HG02943 (cell line): ENCODE results near the gene DDO.
"Not testable (repeated sequence)": the region's sequence is repeated elsewhere in the genome, so short reads cannot be mapped to it uniquely, and the experiment has no call there.

Experiments
- ATAC-seq: cut with Tn5 transposase; IDR thresholded peaks from one replicate; pipeline ENCODE4 v1.9.1; 2021; ENCODE audit warnings: mild to moderate bottlenecking, low read depth, moderate library complexity; ENCODE audit not compliant: unreplicated experiment

DDO gene

GRCh38 chr6:110350593-110350992 lies 64.8 kb downstream of the DDO start:
- not testable (repeated sequence) for ATAC-seq

- ATAC-seq, result no peak
These were observed 66.2 kb downstream of the DDO start for GRCh38 chr6:110348961-110349690.

- no peak for ATAC-seq
These were observed 70.3 kb downstream of the DDO start for GRCh38 chr6:110345025-110345424.

DNA sequence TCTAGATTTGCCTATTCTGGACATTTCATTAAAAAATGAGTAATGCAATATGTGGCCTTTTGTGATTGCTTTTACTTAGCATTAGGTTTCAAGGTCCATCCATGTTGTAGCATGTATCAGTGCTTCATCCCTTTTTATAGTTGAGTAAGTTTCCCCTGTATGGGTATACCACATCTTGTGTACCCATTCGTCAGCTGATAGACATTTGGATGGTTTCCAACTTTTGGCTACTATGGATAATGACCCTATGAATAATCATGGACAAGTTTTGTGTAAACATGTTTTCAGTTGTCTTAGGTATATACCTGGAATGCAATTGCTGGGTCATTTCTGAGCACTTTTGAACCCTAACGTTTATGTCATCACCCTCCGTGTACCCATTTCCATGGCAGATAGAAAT lies 72.6 kb downstream of the DDO start:
- ATAC-seq, result no peak
